ENCODE data around the gene PCDH12.

- TF ChIP-seq CTCF (IDR thresholded peaks at IDR 0.05) (no peak), POLR2A (IDR thresholded peaks at IDR 0.05) (no peak)
These were observed 8.5 kb downstream of the PCDH12 start for GRCh38 chr5:141949511-141949910.

Measured in body of pancreas (tissue), 4 donors.